H1 (cell line): ENCODE measurements around the gene OCLN. TPM values are rescaled to one million over a fixed set of nuclear protein-coding genes. Genes with fewer than 3 reads are reported as not detected.
"Not testable (repeated sequence)": the region's sequence is repeated elsewhere in the genome, so short reads cannot be mapped to it uniquely, and the experiment has no call there.

Source experiments
- CTCF ChIA-PET: fragments of 300-600 bp; sonication (Branson Sonifier 250); formaldehyde crosslinking; loops from one replicate; lab custom pipeline; 2021; ENCODE audit not compliant: partially characterized antibody; lab: Charles Lee
- POLR2A ChIA-PET: fragments of 300-600 bp; sonication (Branson Sonifier 250); formaldehyde crosslinking; loops from one replicate; lab custom pipeline; 2021; ENCODE audit warnings: inconsistent platforms; ENCODE audit not compliant: partially characterized antibody; lab: Charles Lee
- DNase-seq, 2 experiments: peaks; one replicate each; pipeline versions ENCODE4 v3.0.0 to v3.0.0-alpha.2; 2010 to 2022; ENCODE audit warnings: low spot score in 2 of 2, low read depth in 1 of 2, mixed read lengths in 1 of 2
- FAIRE-seq: peaks from 2 replicates; lab custom pipeline; 2011; peaks lifted over from hg19 to GRCh38; lab: Jason Lieb, UNC
- H2AFZ ChIP-seq: 2 replicates; pipeline ENCODE4 v1.8.1; 2012; ENCODE audit warnings: low read length, inconsistent platforms
- H2AK5ac ChIP-seq: 2 replicates; pipeline ENCODE4 v1.6.1; 2013; ENCODE audit warnings: low read depth, low read length
- H2BK120ac ChIP-seq: replicated peaks from 2 replicates; pipeline ENCODE3; 2013; ENCODE audit warnings: low read depth, low read length, inconsistent platforms
- H2BK12ac ChIP-seq: 2 replicates; pipeline ENCODE4 v1.6.1; 2013; ENCODE audit warnings: low read depth, low read length
- H2BK15ac ChIP-seq: 2 replicates; pipeline ENCODE4 v1.6.1; 2013; ENCODE audit warnings: low read length
- H2BK20ac ChIP-seq: 2 replicates; pipeline ENCODE4 v1.6.1; 2013; ENCODE audit warnings: low read length
- H2BK5ac ChIP-seq: 2 replicates; pipeline ENCODE4 v1.6.1; 2013; ENCODE audit warnings: low read depth, low read length
- H3K14ac ChIP-seq: 2 replicates; pipeline ENCODE4 v1.6.1; 2013; ENCODE audit warnings: inconsistent platforms; ENCODE audit not compliant: insufficient read length
- H3K18ac ChIP-seq: 2 replicates; pipeline ENCODE4 v1.6.1; 2013; ENCODE audit warnings: low read length; ENCODE audit errors: extremely low read depth
- H3K23ac ChIP-seq: 2 replicates; pipeline ENCODE4 v1.6.1; 2013; ENCODE audit warnings: inconsistent platforms; ENCODE audit not compliant: insufficient read length
- H3K23me2 ChIP-seq: 2 replicates; pipeline ENCODE4 v1.6.1; 2013; ENCODE audit warnings: low read depth, low read length
- H3K27ac ChIP-seq: 2 replicates; pipeline ENCODE4 v1.6.1; 2011; ENCODE audit warnings: low read depth, low read length, inconsistent platforms
- H3K27me3 ChIP-seq, 4 experiments: replicated peaks in 1 of 4; 1 replicate in 1 of 4; 2 replicates in 3 of 4; pipeline versions ENCODE4 v1.6.1 to v1.8.1; 2011 to 2013; ENCODE audit warnings: low read length in 3 of 4, mild to moderate bottlenecking in 3 of 4, inconsistent platforms in 2 of 4, mixed read lengths in 2 of 4, moderate library complexity in 1 of 4; ENCODE audit not compliant: control insufficient read depth in 3 of 4, insufficient read depth in 3 of 4; ENCODE audit errors: extremely low read depth in 1 of 4
- H3K36me3 ChIP-seq, 4 experiments: 2 replicates each; pipeline versions ENCODE4 v1.6.1 to v1.8.1; 2011 to 2013; ENCODE audit warnings: mild to moderate bottlenecking in 4 of 4, low read length in 3 of 4, moderate library complexity in 2 of 4, control low read depth in 1 of 4, inconsistent platforms in 1 of 4; ENCODE audit not compliant: insufficient read depth in 4 of 4, control insufficient read depth in 2 of 4
- H3K4ac ChIP-seq: replicated peaks from 2 replicates; pipeline ENCODE3; 2013; ENCODE audit warnings: low read length, low read depth, mixed read lengths, inconsistent platforms; ENCODE audit not compliant: insufficient read length
- H3K4me1 ChIP-seq, 4 experiments: replicated peaks in 1 of 4; 1 replicate in 1 of 4; 2 replicates in 3 of 4; pipeline versions ENCODE4 v1.6.1 to v1.8.1; 2011 to 2013; ENCODE audit warnings: low read length in 3 of 4, inconsistent platforms in 2 of 4, mixed read lengths in 1 of 4; ENCODE audit not compliant: insufficient read depth in 4 of 4, control insufficient read depth in 3 of 4
- H3K4me2 ChIP-seq, 2 experiments: 2 replicates each; pipeline versions ENCODE4 v1.6.1 to v1.8.1; 2011 to 2013; ENCODE audit warnings: low read depth in 2 of 2, low read length in 2 of 2, control low read depth in 1 of 2, inconsistent platforms in 1 of 2, mild to moderate bottlenecking in 1 of 2; ENCODE audit not compliant: insufficient read depth in 1 of 2
- H3K4me3 ChIP-seq, 4 experiments: fragments of 200-600, 300-600 bp in 1 of 4; sonication (generic), shearing (Covaris generic), sonication (Bioruptor Twin) in 1 of 4; 2 replicates each; pipeline versions ENCODE4 v1.5.1 to v1.8.1; 2011 to 2016; ENCODE audit warnings: low read length in 4 of 4, low read depth in 3 of 4, control low read depth in 2 of 4, inconsistent platforms in 2 of 4, mild to moderate bottlenecking in 2 of 4, mixed read lengths in 1 of 4, moderate library complexity in 1 of 4; ENCODE audit not compliant: insufficient read depth in 2 of 4; ENCODE audit errors: extremely low read depth in 1 of 4
- H3K56ac ChIP-seq: replicated peaks from 2 replicates; pipeline ENCODE3; 2013; ENCODE audit warnings: low read depth, mild to moderate bottlenecking, mixed read lengths, low read length, inconsistent platforms; ENCODE audit not compliant: insufficient read length
- H3K79me1 ChIP-seq: 2 replicates; pipeline ENCODE4 v1.6.1; 2013; ENCODE audit warnings: low read depth, low read length, control low read depth
- H3K79me2 ChIP-seq, 2 experiments: 2 replicates each; pipeline versions ENCODE4 v1.6.1 to v1.8.1; 2012 to 2013; ENCODE audit warnings: low read length in 2 of 2, mild to moderate bottlenecking in 2 of 2, inconsistent platforms in 1 of 2; ENCODE audit not compliant: insufficient read depth in 2 of 2, control insufficient read depth in 1 of 2
- H3K9ac ChIP-seq, 4 experiments: replicated peaks in 1 of 4; 1 replicate in 1 of 4; 2 replicates in 3 of 4; pipeline versions ENCODE4 v1.6.1 to v1.8.1; 2011 to 2013; ENCODE audit warnings: low read depth in 3 of 4, low read length in 3 of 4, control low read depth in 2 of 4, mild to moderate bottlenecking in 2 of 4, moderate library complexity in 2 of 4, inconsistent platforms in 1 of 4; ENCODE audit errors: extremely low read depth in 1 of 4
- H3K9me3 ChIP-seq, 2 experiments: 2 replicates each; pipeline versions ENCODE4 v1.6.1 to v1.8.1; 2012 to 2013; ENCODE audit warnings: mild to moderate bottlenecking in 2 of 2, moderate library complexity in 2 of 2, control low read depth in 1 of 2, inconsistent platforms in 1 of 2, low read depth in 1 of 2, low read length in 1 of 2, mixed read lengths in 1 of 2; ENCODE audit not compliant: insufficient read depth in 2 of 2
- H4K20me1 ChIP-seq, 2 experiments: replicated peaks in 1 of 2; 2 replicates each; pipeline versions ENCODE3 to v1.8.1; 2011 to 2013; ENCODE audit warnings: inconsistent platforms in 2 of 2, low read length in 2 of 2, mild to moderate bottlenecking in 1 of 2; ENCODE audit not compliant: insufficient read depth in 2 of 2, control insufficient read depth in 1 of 2
- H4K5ac ChIP-seq: 2 replicates; pipeline ENCODE4 v1.6.1; 2013; ENCODE audit warnings: low read length, low read depth, mixed read lengths, inconsistent platforms; ENCODE audit not compliant: insufficient read length
- H4K8ac ChIP-seq: 2 replicates; pipeline ENCODE4 v1.8.0; 2013; ENCODE audit warnings: mild to moderate bottlenecking, moderate library complexity, low read length, inconsistent platforms; ENCODE audit not compliant: insufficient read depth; ENCODE audit errors: extremely low read depth
- H4K91ac ChIP-seq: replicated peaks from 2 replicates; pipeline ENCODE3; 2013; ENCODE audit warnings: low read length, mixed read lengths, inconsistent platforms; ENCODE audit not compliant: insufficient read length
- E2F6 ChIP-seq: IDR thresholded peaks from 2 replicates; pipeline ENCODE4 v1.6.1; 2012; ENCODE audit warnings: inconsistent platforms
- FOSL1 ChIP-seq: IDR thresholded peaks from 2 replicates; pipeline ENCODE4 v1.6.1; 2011; ENCODE audit warnings: mild to moderate bottlenecking, low read depth, low read length, moderate library complexity; ENCODE audit not compliant: insufficient read depth
- MAX ChIP-seq: IDR thresholded peaks from 2 replicates; pipeline ENCODE4 v1.6.1; 2012; ENCODE audit warnings: inconsistent platforms
- RAD21 ChIP-seq, 2 experiments: IDR thresholded peaks in 1 of 2; conservative IDR thresholded peaks in 1 of 2; 2 replicates each; pipeline ENCODE4 v1.6.1; 2011; ENCODE audit warnings: low read depth in 2 of 2, low read length in 2 of 2, improper control_type of control experiment in 1 of 2, inconsistent platforms in 1 of 2, mild to moderate bottlenecking in 1 of 2, moderate library complexity in 1 of 2
- SP2 ChIP-seq: IDR thresholded peaks from 2 replicates; pipeline ENCODE4 v1.6.1; 2012; ENCODE audit warnings: mild to moderate bottlenecking, low read length, inconsistent platforms
- USF2 ChIP-seq: IDR thresholded peaks from 2 replicates; pipeline ENCODE4 v1.6.1; 2011; ENCODE audit warnings: low read length, improper control_type of control experiment
- WGBS, 2 experiments: shearing (Covaris generic) in 1 of 2; methylation state at CpG; one replicate each; pipeline versions ENCODE4 v1.1.6 to v1.1.7; 2013 to 2015; ENCODE audit warnings: low lambda C conversion rate in 2 of 2, mixed read lengths in 2 of 2, inconsistent platforms in 1 of 2, low coverage in 1 of 2, missing lambda C conversion rate in 1 of 2; ENCODE audit not compliant: insufficient replicate concordance in 2 of 2, insufficient coverage in 1 of 2, insufficient read length in 1 of 2; ENCODE audit errors: extremely low coverage in 1 of 2, missing lambda C conversion rate in 1 of 2; 5-methylcytosine and 5-hydroxymethylcytosine counted together
- polyA plus RNA-seq, 7 experiments: library from polyadenylated mRNA; depleted of rRNA in 3 of 7; stranded (reverse) in 5 of 7; unstranded in 2 of 7; fragments of >200 nt in 5 of 7; fragments of 200-250 nt in 2 of 7; gene quantifications; 1 replicate in 5 of 7; 2 replicates in 1 of 7; 4 replicates in 1 of 7; pipeline versions ENCODE4 v1.2.1 to v1.2.3, GENCODE V29; 2011 to 2013; ENCODE audit warnings: missing spikeins in 2 of 7, mixed read lengths in 2 of 7
- total RNA-seq: library from RNA; stranded (reverse); fragmentation: NEBNext Ultra II Directional; extraction: Animal tissue kit (Norgen Biotek cat#: 25700); gene quantifications from 2 replicates; pipeline ENCODE4 v1.2.1, GENCODE V29; 2021

Gene OCLN
- total and polyA plus RNA-seq, 2 of the 8 experiments (the other 6 are each of a cell fraction or from before 2014, with no cell fraction given) = 27.9 to 85.5 TPM

- TF ChIP-seq FOSL1 = no peak
- no peak for TF ChIP-seq RAD21 (IDR thresholded peaks at IDR 0.05 in 1 of 2, conservative IDR thresholded peaks at IDR 0.05 in 1 of 2; ENCODE audit: low read depth in 2 of 2, low read length in 2 of 2)
- TF ChIP-seq USF2 = no peak
- TF ChIP-seq E2F6 = no peak
- TF ChIP-seq SP2 = no peak
- TF ChIP-seq MAX = no peak
- TF ChIP-seq, all 59 proteins: peak for 0
Observed at GRCh38 chr5:69454460-69455249, 37.9 kb upstream of the OCLN start (continued).

GRCh38 chr5:69455428-69455988 is 37.1 kb upstream of the OCLN start:
- H4K91ac ChIP-seq, H3K14ac ChIP-seq, H4K20me1 ChIP-seq, H3K79me1 ChIP-seq, H3K23ac ChIP-seq, H2BK120ac ChIP-seq, H3K9ac ChIP-seq, FAIRE-seq, H2AK5ac ChIP-seq, H3K18ac ChIP-seq, H3K4me3 ChIP-seq, H3K23me2 ChIP-seq, H3K4me1 ChIP-seq, POLR2A ChIA-PET, H3K79me2 ChIP-seq, H4K8ac ChIP-seq, H2BK5ac ChIP-seq, H2AFZ ChIP-seq, H3K9me3 ChIP-seq, H2BK15ac ChIP-seq, H2BK12ac ChIP-seq, H3K56ac ChIP-seq, H2BK20ac ChIP-seq, H3K36me3 ChIP-seq, H3K27me3 ChIP-seq, H3K4me2 ChIP-seq, CTCF ChIA-PET, H3K27ac ChIP-seq, H3K4ac ChIP-seq, H4K5ac ChIP-seq, DNase-seq: not testable (repeated sequence)
- WGBS, 2 experiments = 83% methylated on average over 6 of the region's 7 CpGs; no CpG with 5 or more reads in 1 of the 2 experiments
